Adrenal gland (tissue), 12 donors: ENCODE measurements around the gene MORN1. TPM values are rescaled to one million over a fixed set of nuclear protein-coding genes. Genes with fewer than 3 reads are reported as not detected.

Experiments
- DNase-seq, 7 donors: peaks; one replicate each; pipeline ENCODE4 v3.0.0-alpha.2; 2019 to 2020
- H3K27ac ChIP-seq, 5 donors: fragments of 200-600 bp; sonication (generic) in 4 of 5; 1 replicate in 3 of 5; 2 replicates in 2 of 5; pipeline versions ENCODE4 v1.5.1 to v1.8.0; 2016 to 2020; ENCODE audit warnings: mild to moderate bottlenecking in 1 of 5
- H3K27me3 ChIP-seq: fragments of 200-600 bp; 2 replicates; pipeline ENCODE4 v1.8.0; 2021
- H3K36me3 ChIP-seq, 2 donors: fragments of 200-600 bp; replicated peaks in 1 of 2; 1 replicate in 1 of 2; 2 replicates in 1 of 2; pipeline versions ENCODE4 v1.5.1 to v1.8.0; 2018 to 2022
- H3K4me1 ChIP-seq, 2 donors: fragments of 200-600 bp; replicated peaks in 1 of 2; 1 replicate in 1 of 2; 2 replicates in 1 of 2; pipeline versions ENCODE4 v1.5.1 to v1.8.0; 2018 to 2021
- H3K4me3 ChIP-seq, 4 donors: fragments of 200-600 bp; sonication (generic) in 3 of 4; one replicate each; pipeline ENCODE4 v1.5.1; 2016 to 2018
- H3K9me3 ChIP-seq, 3 donors: fragments of 200-600 bp; sonication (generic) in 1 of 3; replicated peaks in 1 of 3; 1 replicate in 2 of 3; 2 replicates in 1 of 3; pipeline versions ENCODE4 v1.5.1 to v1.8.0; 2016 to 2021
- CTCF ChIP-seq, 6 experiments: fragments of 450-650 bp in 4 of 6; fragments of 200-600 bp in 2 of 6; sonication (generic) in 1 of 6; IDR thresholded peaks; 1 replicate in 5 of 6; 2 replicates in 1 of 6; pipeline versions ENCODE4 v1.5.1 to v1.8.0; 2016 to 2021; ENCODE audit warnings: antibody characterized with exemption in 6 of 6, mild to moderate bottlenecking in 2 of 6, moderate library complexity in 1 of 6
- POLR2A ChIP-seq, 2 donors: fragments of 450-650 bp; IDR thresholded peaks; one replicate each; pipeline ENCODE4 v1.6.1; 2017; ENCODE audit warnings: antibody characterized with exemption in 2 of 2, mild to moderate bottlenecking in 2 of 2, moderate library complexity in 1 of 2
- WGBS, 4 donors: extraction: QIAGEN DNeasy Blood & Tissue Kit in 2 of 4; methylation state at CpG; one replicate each; pipeline versions ENCODE4 v1.1.5 to v1.1.7; 2013 to 2017; 5-methylcytosine and 5-hydroxymethylcytosine counted together
- intact Hi-C, 2 donors: fragments of 100-400 bp; cut with DNase I; formaldehyde crosslinking; loops; one replicate each; pipeline versions ENCODE4 v1.14.1 to v1.15.0; 2022 to 2023
- polyA plus RNA-seq, 3 donors: library from polyadenylated mRNA; stranded (reverse); fragments of 200-250 nt in 2 of 3; fragments of 350-450 nt in 1 of 3; fragmentation: Illumina TruSeq in 1 of 3; extraction: RNeasy Lipid Tissue Mini Kit (QIAGEN cat#74804) in 1 of 3; gene quantifications; one replicate each; pipeline ENCODE4 v1.2.3, GENCODE V29; 2013 to 2014
- total RNA-seq, 9 donors: library from RNA; depleted of rRNA in 4 of 9; stranded (reverse); fragments of >200 nt in 4 of 9; fragments of 120-200 nt in 1 of 9; fragmentation: NEBNext Ultra II Directional in 1 of 9; extraction: Animal tissue kit (Norgen Biotek cat#: 25700) in 1 of 9; gene quantifications; one replicate each; pipeline versions ENCODE4 v1.1.0 to v1.2.4, GENCODE V29; 2013 to 2023
- donor health status: healthy with polysubstance abuse.
- donor health status: Bipolar disorder and iron deficiency.
- donor health status: DM: yes; HTN: yes; CAD: no.
- donor health status: DM: no; HTN: no; CAD: no.
- donor health status: DM: no; HTN: no; CAD: no.
- donor health status: DM: yes; HTN: yes; CAD: no.

MORN1 gene
- total and polyA plus RNA-seq, 12 donors: 1.8 to 14.1 (median 8.7) TPM

- no peak overlapping the region for H3K4me3 ChIP-seq
- intact Hi-C loops: loop anchor here (5.0 kb wide), 3 partner anchors 86 to 121 kb away; no protein-coding TSS in a partner anchor
- peaks cover 6 to 32% of the 10 kb centered on the region in 2 donors for H3K4me1 ChIP-seq
- H3K36me3 ChIP-seq: no peaks in the 10 kb centered on the region
- peaks cover 10% of the 10 kb centered on the region for H3K27me3 ChIP-seq
- H3K9me3 ChIP-seq: no peaks in the 10 kb centered on the region
- no peak for TF ChIP-seq CTCF (IDR thresholded peaks at IDR 0.05)
- TF ChIP-seq POLR2A (IDR thresholded peaks at IDR 0.05): no peak
- peak overlapping the region in 2 of 5 donors; percentile 17 to 29 for H3K27ac ChIP-seq
- 67 to 81% (median 80%) methylated on average over 26 to 41 of the region's 41 CpGs for WGBS, 4 donors
- no peak for DNase-seq
These were observed 72.8 kb downstream of the MORN1 start for GRCh38 chr1:2318314-2319278.

- intact Hi-C loops: loop anchor here (5.0 kb wide), 3 partner anchors 85 to 120 kb away; no protein-coding TSS in a partner anchor
- H3K9me3 ChIP-seq: no peaks in the 10 kb centered on the region
- peaks cover 3% of the 10 kb centered on the region for H3K27me3 ChIP-seq
- 88 to 94% (median 91%) methylated on average over 28 to 32 of the region's 32 CpGs for WGBS, 4 donors
- H3K27ac ChIP-seq: peak overlapping the region in 1 of 5 donors; percentile 90
- H3K4me1 ChIP-seq: peaks cover 6 to 37% of the 10 kb centered on the region in 2 donors
- H3K36me3 ChIP-seq: no peaks in the 10 kb centered on the region
- no peak overlapping the region for H3K4me3 ChIP-seq
- DNase-seq: no peak
- TF ChIP-seq POLR2A (IDR thresholded peaks at IDR 0.05) (no peak), CTCF (IDR thresholded peaks at IDR 0.05) (no peak)
These were observed 73.9 kb downstream of the MORN1 start for GRCh38 chr1:2317230-2318065.

- H3K27me3 ChIP-seq: no peaks in the 10 kb centered on the region
- TF ChIP-seq POLR2A (IDR thresholded peaks at IDR 0.05): no peak
- no peak for TF ChIP-seq CTCF (IDR thresholded peaks at IDR 0.05)
- WGBS, 4 donors: 69 to 83% (median 81%) methylated on average over 6 to 16 of the region's 16 CpGs
- H3K36me3 ChIP-seq: no peaks in the 10 kb centered on the region
- H3K4me3 ChIP-seq: no peak overlapping the region
- DNase-seq: no peak
- peaks cover 6 to 32% of the 10 kb centered on the region in 2 donors for H3K4me1 ChIP-seq
- no peaks in the 10 kb centered on the region for H3K9me3 ChIP-seq
- H3K27ac ChIP-seq: peak overlapping the region in 1 of 5 donors; percentile 90
- intact Hi-C loops: loop anchor here (5.0 kb wide), 3 partner anchors 84 to 119 kb away; no protein-coding TSS in a partner anchor
These were observed 74.8 kb downstream of the MORN1 start for GRCh38 chr1:2316451-2316961.
